ENCODE results near the gene RNF217.

GRCh38 chr6:125099211-125100073, 137.2 kb downstream of the RNF217 start:
- TF ChIP-seq ZBTB33 (CRISPR knock-in tag; IDR thresholded peaks at IDR 0.05), result no peak
- TF ChIP-seq POLR2A (IDR thresholded peaks at IDR 0.05; ENCODE audit: insufficient read depth in 1 of 2, low read depth in 2 of 2, low read length in 2 of 2), result no peak
- no peak for TF ChIP-seq ZHX1 (CRISPR knock-in tag; IDR thresholded peaks at IDR 0.05; ENCODE audit: low read depth)
- peak; percentile 23; the same call in 1 of the 2 replicates for TF ChIP-seq CTCF (CRISPR knock-in tag; IDR thresholded peaks at IDR 0.05)
- no peak for TF ChIP-seq CEBPB (IDR thresholded peaks at IDR 0.05; ENCODE audit: borderline replicate concordance, low read depth, low read length)
- no peak for TF ChIP-seq ZNF589 (CRISPR knock-in tag; conservative IDR thresholded peaks at IDR 0.05)
- TF ChIP-seq ATF1 (CRISPR knock-in tag; IDR thresholded peaks at IDR 0.05), result no peak

Measured in HepG2 (cell line).